ENCODE measurements around the gene TNNI3K. TPM values are rescaled to one million over a fixed set of nuclear protein-coding genes. Genes with fewer than 3 reads are reported as not detected.

The TNNI3K gene
- total and polyA plus RNA-seq, 10 of the 15 experiments (the other 5 are each of a cell fraction or from before 2014, with no cell fraction given), result 0.14 to 1.6 (median 0.44) TPM; not detected in 4

DNA sequence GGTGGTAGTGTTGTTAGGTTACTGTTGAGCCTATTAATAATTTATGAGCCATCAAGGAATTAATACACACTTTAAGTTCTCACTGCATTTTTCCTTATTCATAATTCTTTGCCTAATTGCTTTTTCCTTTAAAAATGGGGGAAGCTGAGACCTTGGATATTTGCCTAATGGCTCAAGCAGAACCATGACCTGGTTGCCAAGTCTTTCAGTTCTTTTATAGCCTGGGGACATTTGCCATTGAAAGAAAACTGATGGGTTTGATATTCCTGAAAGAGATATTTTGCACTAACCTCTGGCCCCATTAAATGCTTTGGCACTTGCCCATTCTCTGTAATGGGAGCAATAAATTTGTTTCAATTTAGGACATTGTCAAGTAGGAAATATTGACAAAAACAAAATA, 295.7 kb downstream of the TNNI3K start (continued):
- TF ChIP-seq, protein P1, sequence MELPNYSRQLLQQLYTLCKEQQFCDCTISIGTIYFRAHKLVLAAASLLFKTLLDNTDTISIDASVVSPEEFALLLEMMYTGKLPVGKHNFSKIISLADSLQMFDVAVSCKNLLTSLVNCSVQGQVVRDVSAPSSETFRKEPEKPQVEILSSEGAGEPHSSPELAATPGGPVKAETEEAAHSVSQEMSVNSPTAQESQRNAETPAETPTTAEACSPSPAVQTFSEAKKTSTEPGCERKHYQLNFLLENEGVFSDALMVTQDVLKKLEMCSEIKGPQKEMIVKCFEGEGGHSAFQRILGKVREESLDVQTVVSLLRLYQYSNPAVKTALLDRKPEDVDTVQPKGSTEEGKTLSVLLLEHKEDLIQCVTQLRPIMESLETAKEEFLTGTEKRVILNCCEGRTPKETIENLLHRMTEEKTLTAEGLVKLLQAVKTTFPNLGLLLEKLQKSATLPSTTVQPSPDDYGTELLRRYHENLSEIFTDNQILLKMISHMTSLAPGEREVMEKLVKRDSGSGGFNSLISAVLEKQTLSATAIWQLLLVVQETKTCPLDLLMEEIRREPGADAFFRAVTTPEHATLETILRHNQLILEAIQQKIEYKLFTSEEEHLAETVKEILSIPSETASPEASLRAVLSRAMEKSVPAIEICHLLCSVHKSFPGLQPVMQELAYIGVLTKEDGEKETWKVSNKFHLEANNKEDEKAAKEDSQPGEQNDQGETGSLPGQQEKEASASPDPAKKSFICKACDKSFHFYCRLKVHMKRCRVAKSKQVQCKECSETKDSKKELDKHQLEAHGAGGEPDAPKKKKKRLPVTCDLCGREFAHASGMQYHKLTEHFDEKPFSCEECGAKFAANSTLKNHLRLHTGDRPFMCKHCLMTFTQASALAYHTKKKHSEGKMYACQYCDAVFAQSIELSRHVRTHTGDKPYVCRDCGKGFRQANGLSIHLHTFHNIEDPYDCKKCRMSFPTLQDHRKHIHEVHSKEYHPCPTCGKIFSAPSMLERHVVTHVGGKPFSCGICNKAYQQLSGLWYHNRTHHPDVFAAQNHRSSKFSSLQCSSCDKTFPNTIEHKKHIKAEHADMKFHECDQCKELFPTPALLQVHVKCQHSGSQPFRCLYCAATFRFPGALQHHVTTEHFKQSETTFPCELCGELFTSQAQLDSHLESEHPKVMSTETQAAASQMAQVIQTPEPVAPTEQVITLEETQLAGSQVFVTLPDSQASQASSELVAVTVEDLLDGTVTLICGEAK (IDR thresholded peaks at IDR 0.05; ENCODE audit: borderline replicate concordance), result no peak
- TF ChIP-seq JUND (IDR thresholded peaks at IDR 0.05; ENCODE audit: low read depth, low read length), result no peak
- TF ChIP-seq HDAC6 (IDR thresholded peaks at IDR 0.05; ENCODE audit: unreplicated experiment), result no peak
- TF ChIP-seq BRCA1 (IDR thresholded peaks at IDR 0.05; ENCODE audit: low read depth, low read length), result no peak
- no peak for TF ChIP-seq ZNF24 (IDR thresholded peaks at IDR 0.05)

DNA sequence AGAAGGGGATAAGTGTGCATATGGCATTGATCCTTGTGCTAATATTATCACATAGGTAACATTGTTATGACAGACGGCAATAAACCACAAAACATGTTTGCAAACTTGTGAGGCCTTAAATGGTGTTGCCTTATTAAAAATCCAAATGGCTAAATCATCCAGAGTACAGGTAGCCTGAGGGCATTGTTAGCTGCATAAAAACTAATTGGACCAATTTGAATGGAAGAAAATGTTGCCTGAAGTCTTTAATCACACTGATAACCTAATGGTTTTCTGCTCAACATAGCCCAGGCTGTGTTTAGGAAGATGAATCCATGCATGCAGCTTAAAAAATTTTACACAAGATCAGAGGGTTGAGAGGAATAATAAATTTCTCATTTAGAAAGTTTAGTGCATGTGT, 296.6 kb downstream of the TNNI3K start:
- CTCF ChIA-PET, result interaction anchor here (1.5 kb wide), 1 partner anchor 29 kb away, joined by 4 read pairs; no protein-coding TSS in a partner anchor
- no peak overlapping the region for H3K4me2 ChIP-seq (ENCODE audit: control insufficient read depth, insufficient read depth)
- RAD21 ChIA-PET (ENCODE audit: unreplicated experiment), result no interaction called here
- POLR2A ChIA-PET, result interaction anchor here (0.7 kb wide), 1 partner anchor 15 kb away, joined by 3 read pairs; no protein-coding TSS in a partner anchor
- no peak overlapping the region for H3K9ac ChIP-seq (ENCODE audit: control insufficient read depth, insufficient read depth, low read length)
- 91% methylated on average over 1 of the region's 1 CpG for WGBS (ENCODE audit: insufficient coverage, insufficient replicate concordance, low lambda C conversion rate, missing lambda C conversion rate)
- SMC1A ChIA-PET (ENCODE audit: uncharacterized antibody, unreplicated experiment), result no interaction called here
- no TSS peak for BruUV-seq (replicated peaks)
- 0 out of 4 replicates have a peak, but pooled peaks cover 0 to 3% of the 10 kb centered on the region in 2 experiments for H3K27me3 ChIP-seq (replicated peaks in 1 of 2; ENCODE audit: control insufficient read depth in 2 of 2, insufficient read depth in 2 of 2, low read length in 1 of 2)
- H3K4me3 ChIP-seq, result no peak overlapping the region
- no peak overlapping the region for H2AFZ ChIP-seq (ENCODE audit: control insufficient read depth, low read depth, low read length)
- no peak for ATAC-seq
- H3K79me2 ChIP-seq (ENCODE audit: control insufficient read depth, insufficient read depth, low read length), result no peaks in the 10 kb centered on the region
- no peak overlapping the region for H3K27ac ChIP-seq (ENCODE audit: control insufficient read depth, insufficient read depth)
- no peaks in the 10 kb centered on the region for H3K4me1 ChIP-seq (ENCODE audit: control insufficient read depth, insufficient read depth, low read length)
- in situ Hi-C loops (cut with MboI), result no loop called here
- H4K20me1 ChIP-seq (ENCODE audit: control insufficient read depth, insufficient read depth), result no peaks in the 10 kb centered on the region
- no peak for DNase-seq (ENCODE audit: low read depth, low spot score)
- no peaks in the 10 kb centered on the region for H3K9me3 ChIP-seq (replicated peaks; ENCODE audit: control insufficient read depth, insufficient read depth, low read length)
- FAIRE-seq, result no peak
- intact Hi-C loops (cut with micrococcal nuclease; ENCODE audit: unreplicated experiment), result no loop called here
- TF ChIP-seq POU2F2 (IDR thresholded peaks at IDR 0.05; ENCODE audit: borderline replicate concordance, low read depth, low read length) (no peak), FOS (IDR thresholded peaks at IDR 0.05; ENCODE audit: borderline replicate concordance, extremely low read depth, insufficient read length) (no peak), CHD4 (IDR thresholded peaks at IDR 0.05) (no peak), ZNF274 (IDR thresholded peaks at IDR 0.05; ENCODE audit: insufficient read depth, insufficient read length) (no peak), ZNF384 (IDR thresholded peaks at IDR 0.05; ENCODE audit: borderline replicate concordance, low read depth, low read length) (no peak), LARP7 (IDR thresholded peaks at IDR 0.05) (no peak), NR2C2 (IDR thresholded peaks at IDR 0.05; ENCODE audit: borderline replicate concordance, control insufficient read depth, insufficient read length, low read depth) (no peak), ATF7 (IDR thresholded peaks at IDR 0.05; ENCODE audit: low read depth) (no peak)
- TF ChIP-seq, protein P2, sequence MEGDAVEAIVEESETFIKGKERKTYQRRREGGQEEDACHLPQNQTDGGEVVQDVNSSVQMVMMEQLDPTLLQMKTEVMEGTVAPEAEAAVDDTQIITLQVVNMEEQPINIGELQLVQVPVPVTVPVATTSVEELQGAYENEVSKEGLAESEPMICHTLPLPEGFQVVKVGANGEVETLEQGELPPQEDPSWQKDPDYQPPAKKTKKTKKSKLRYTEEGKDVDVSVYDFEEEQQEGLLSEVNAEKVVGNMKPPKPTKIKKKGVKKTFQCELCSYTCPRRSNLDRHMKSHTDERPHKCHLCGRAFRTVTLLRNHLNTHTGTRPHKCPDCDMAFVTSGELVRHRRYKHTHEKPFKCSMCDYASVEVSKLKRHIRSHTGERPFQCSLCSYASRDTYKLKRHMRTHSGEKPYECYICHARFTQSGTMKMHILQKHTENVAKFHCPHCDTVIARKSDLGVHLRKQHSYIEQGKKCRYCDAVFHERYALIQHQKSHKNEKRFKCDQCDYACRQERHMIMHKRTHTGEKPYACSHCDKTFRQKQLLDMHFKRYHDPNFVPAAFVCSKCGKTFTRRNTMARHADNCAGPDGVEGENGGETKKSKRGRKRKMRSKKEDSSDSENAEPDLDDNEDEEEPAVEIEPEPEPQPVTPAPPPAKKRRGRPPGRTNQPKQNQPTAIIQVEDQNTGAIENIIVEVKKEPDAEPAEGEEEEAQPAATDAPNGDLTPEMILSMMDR (IDR thresholded peaks at IDR 0.05 in 2 of 3, conservative IDR thresholded peaks at IDR 0.05 in 1 of 3; ENCODE audit: control insufficient read depth in 2 of 3, extremely low read depth in 1 of 3, insufficient read depth in 1 of 3, low read depth in 3 of 3, low read length in 3 of 3), result no peak
- no peaks in the 10 kb centered on the region for H3K36me3 ChIP-seq (ENCODE audit: control insufficient read depth in 2 of 2, insufficient read depth in 2 of 2, low read length in 1 of 2)

Measured in GM12878 (cell line).